ENCODE results near the gene CPS1.

The CPS1 gene

GRCh38 chr2:210663631-210664089, 107.3 kb downstream of the CPS1 start:
- TF ChIP-seq CEBPB (IDR thresholded peaks at IDR 0.05), result no peak
- TF ChIP-seq EGR1 (IDR thresholded peaks at IDR 0.05), result no peak
- TF ChIP-seq MAX (IDR thresholded peaks at IDR 0.05), result no peak
- TF ChIP-seq RAD21 (IDR thresholded peaks at IDR 0.05; ENCODE audit: low read depth), result peak; percentile 36; the same call in 1 of the 2 replicates

- TF ChIP-seq EP300 (IDR thresholded peaks at IDR 0.05; ENCODE audit: borderline replicate concordance), result no peak
- TF ChIP-seq USF1 (IDR thresholded peaks at IDR 0.05), result no peak
- TF ChIP-seq CEBPB (IDR thresholded peaks at IDR 0.05), result no peak
- TF ChIP-seq YY1 (IDR thresholded peaks at IDR 0.05; ENCODE audit: low read depth), result no peak
- no peak for TF ChIP-seq FOXM1 (IDR thresholded peaks at IDR 0.05; ENCODE audit: borderline replicate concordance, low read depth)
- TF ChIP-seq REST (IDR thresholded peaks at IDR 0.05; ENCODE audit: low read depth), result no peak
- no peak for TF ChIP-seq TAF1 (IDR thresholded peaks at IDR 0.05; ENCODE audit: low read depth)
- no peak for TF ChIP-seq RAD21 (IDR thresholded peaks at IDR 0.05; ENCODE audit: low read depth)
- TF ChIP-seq MAX (IDR thresholded peaks at IDR 0.05), result no peak
- TF ChIP-seq NFIC (IDR thresholded peaks at IDR 0.05), result no peak
- no peak for TF ChIP-seq CREB1 (IDR thresholded peaks at IDR 0.05; ENCODE audit: low read depth)
- no peak for TF ChIP-seq EGR1 (IDR thresholded peaks at IDR 0.05)
- TF ChIP-seq TEAD4 (IDR thresholded peaks at IDR 0.05), result no peak
- TF ChIP-seq TCF12 (IDR thresholded peaks at IDR 0.05; ENCODE audit: low read depth), result no peak
- TF ChIP-seq ZBTB7A (IDR thresholded peaks at IDR 0.05; ENCODE audit: low read depth), result no peak
Measured at GRCh38 chr2:210667711-210668110, 111.3 kb downstream of the CPS1 start.

- no peak for TF ChIP-seq TAF1 (IDR thresholded peaks at IDR 0.05; ENCODE audit: low read depth)
- TF ChIP-seq EGR1 (IDR thresholded peaks at IDR 0.05), result no peak
- no peak for TF ChIP-seq NFIC (IDR thresholded peaks at IDR 0.05)
- no peak for TF ChIP-seq MAX (IDR thresholded peaks at IDR 0.05)
Measured at GRCh38 chr2:210671065-210671464, 114.7 kb downstream of the CPS1 start.

- no peak for TF ChIP-seq USF1 (IDR thresholded peaks at IDR 0.05)
- TF ChIP-seq CEBPB (IDR thresholded peaks at IDR 0.05), result no peak
- no peak for TF ChIP-seq EGR1 (IDR thresholded peaks at IDR 0.05)
- TF ChIP-seq TCF12 (IDR thresholded peaks at IDR 0.05; ENCODE audit: low read depth), result no peak
- no peak for TF ChIP-seq TAF1 (IDR thresholded peaks at IDR 0.05; ENCODE audit: low read depth)
- TF ChIP-seq TEAD4 (IDR thresholded peaks at IDR 0.05), result no peak
- TF ChIP-seq CREB1 (IDR thresholded peaks at IDR 0.05; ENCODE audit: low read depth), result no peak
- TF ChIP-seq FOXM1 (IDR thresholded peaks at IDR 0.05; ENCODE audit: borderline replicate concordance, low read depth), result no peak
- no peak for TF ChIP-seq NFIC (IDR thresholded peaks at IDR 0.05)
- TF ChIP-seq MAX (IDR thresholded peaks at IDR 0.05), result no peak
Measured at GRCh38 chr2:210673117-210673516, 116.7 kb downstream of the CPS1 start.

- no peak for TF ChIP-seq REST (IDR thresholded peaks at IDR 0.05; ENCODE audit: low read depth)
- TF ChIP-seq EGR1 (IDR thresholded peaks at IDR 0.05), result no peak
- TF ChIP-seq USF1 (IDR thresholded peaks at IDR 0.05), result no peak
- TF ChIP-seq FOXM1 (IDR thresholded peaks at IDR 0.05; ENCODE audit: borderline replicate concordance, low read depth), result no peak
- TF ChIP-seq TAF1 (IDR thresholded peaks at IDR 0.05; ENCODE audit: low read depth), result no peak
Measured at GRCh38 chr2:210676067-210676466, 119.7 kb downstream of the CPS1 start.

- TF ChIP-seq ZBTB7A (IDR thresholded peaks at IDR 0.05; ENCODE audit: low read depth) (no peak), RAD21 (IDR thresholded peaks at IDR 0.05; ENCODE audit: low read depth) (no peak), TEAD4 (IDR thresholded peaks at IDR 0.05) (no peak), EP300 (IDR thresholded peaks at IDR 0.05; ENCODE audit: borderline replicate concordance) (no peak), YY1 (IDR thresholded peaks at IDR 0.05; ENCODE audit: low read depth) (no peak), CREB1 (IDR thresholded peaks at IDR 0.05; ENCODE audit: low read depth) (no peak), TCF12 (IDR thresholded peaks at IDR 0.05; ENCODE audit: low read depth) (no peak), EGR1 (IDR thresholded peaks at IDR 0.05) (no peak), TAF1 (IDR thresholded peaks at IDR 0.05; ENCODE audit: low read depth) (no peak), MAX (IDR thresholded peaks at IDR 0.05) (no peak), USF1 (IDR thresholded peaks at IDR 0.05) (no peak), CEBPB (IDR thresholded peaks at IDR 0.05) (no peak), FOXM1 (IDR thresholded peaks at IDR 0.05; ENCODE audit: borderline replicate concordance, low read depth) (no peak), NFIC (IDR thresholded peaks at IDR 0.05) (no peak)
Measured at GRCh38 chr2:210681491-210681890, 125.1 kb downstream of the CPS1 start.
